ENCODE measurements around the gene UTS2R. TPM values are rescaled to one million over a fixed set of nuclear protein-coding genes. Genes with fewer than 3 reads are reported as not detected.

Gene UTS2R
- total RNA-seq, 2 experiments from 2014 or later: not detected

DNA sequence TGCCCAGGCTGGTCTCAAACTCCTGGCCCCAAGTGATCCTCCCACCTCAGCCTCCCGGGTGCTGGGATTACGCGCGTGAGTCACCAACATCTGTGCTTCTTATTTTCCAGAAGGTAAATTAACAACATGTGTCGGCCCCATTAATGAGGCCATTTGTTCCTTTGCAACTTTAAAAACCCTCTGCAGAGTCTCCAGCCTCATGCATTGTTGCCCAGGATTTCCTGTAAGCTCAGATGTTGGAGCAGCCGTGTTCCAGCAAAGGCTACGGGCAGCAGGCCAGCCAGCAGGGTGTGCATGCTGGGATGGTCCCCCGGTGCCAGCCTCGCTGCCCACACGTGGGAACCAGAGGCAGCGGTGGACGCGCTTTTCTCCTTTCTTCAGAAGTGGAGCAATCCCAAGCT is 27.5 kb downstream of the UTS2R start:
- no peak for ATAC-seq
- Mint-ChIP-seq H3K9me3 (no peaks in the 10 kb centered on the region), H3K27ac (no peak overlapping the region), H3K36me3 (ENCODE audit: low read depth) (peaks cover 14% of the 10 kb centered on the region), H3K27me3 (no peaks in the 10 kb centered on the region), H3K4me1 (ENCODE audit: low read depth) (peaks cover 11% of the 10 kb centered on the region), H3K4me3 (no peak overlapping the region)
- no peak for DNase-seq
- intact Hi-C loops (cut with micrococcal nuclease): no loop called here
- POLR2A ChIA-PET: interaction anchor here (0.6 to 1.6 kb wide), 2 partner anchors 16 to 334 kb away, joined by 3 to 4 read pairs; no protein-coding TSS in a partner anchor
- TF ChIP-seq CTCF (IDR thresholded peaks at IDR 0.05): no peak
- CTCF ChIA-PET: interaction anchor here (0.6 to 1.6 kb wide), 4 partner anchors 18 to 47 kb away, joined by 3 to 8 read pairs (median 4); no protein-coding TSS in a partner anchor

- POLR2A ChIA-PET: interaction anchor here (0.7 to 1.6 kb wide), 2 partner anchors 15 to 32 kb away, joined by 3 to 4 read pairs; no protein-coding TSS in a partner anchor
- ATAC-seq: no peak
- no peaks in the 10 kb centered on the region for H3K27me3 Mint-ChIP-seq
Measured at GRCh38 chr17:82399601-82400101, 28.1 kb downstream of the UTS2R start.

DNA sequence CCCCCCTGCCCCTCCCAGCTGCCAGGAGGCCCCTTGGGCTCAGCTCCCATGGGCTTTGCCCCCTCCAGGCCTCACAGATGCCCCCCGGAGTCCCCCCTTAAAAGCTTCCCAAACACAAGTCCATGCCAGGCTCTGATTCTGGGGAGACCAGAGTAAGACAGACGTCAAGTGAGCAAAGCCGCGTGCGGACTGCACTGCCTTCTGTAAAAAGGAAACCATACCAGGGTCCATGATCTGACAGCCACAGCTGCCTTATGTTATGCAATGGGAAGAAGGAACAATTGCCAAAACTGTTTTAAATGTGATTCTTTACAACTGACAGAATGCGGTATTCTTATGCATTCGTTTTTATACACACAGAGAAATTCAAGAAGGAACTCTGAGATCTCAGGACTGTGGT is 28.6 kb downstream of the UTS2R start:
- H3K9me3 Mint-ChIP-seq: no peaks in the 10 kb centered on the region
- H3K27me3 Mint-ChIP-seq: no peaks in the 10 kb centered on the region
- H3K4me3 Mint-ChIP-seq: no peak overlapping the region
- peaks cover 11% of the 10 kb centered on the region for H3K4me1 Mint-ChIP-seq (ENCODE audit: low read depth)
- intact Hi-C loops (cut with micrococcal nuclease): no loop called here
- peaks cover 14% of the 10 kb centered on the region for H3K36me3 Mint-ChIP-seq (ENCODE audit: low read depth)
- CTCF ChIA-PET: interaction anchor here (0.8 to 1.6 kb wide), 4 partner anchors 17 to 48 kb away, joined by 3 to 8 read pairs (median 4); no protein-coding TSS in a partner anchor
- ATAC-seq (no peak), DNase-seq (no peak)
- no peak for TF ChIP-seq CTCF (IDR thresholded peaks at IDR 0.05)
- POLR2A ChIA-PET: interaction anchor here (0.7 to 1.6 kb wide), 2 partner anchors 14 to 32 kb away, joined by 3 to 4 read pairs; no protein-coding TSS in a partner anchor
- no peak overlapping the region for H3K27ac Mint-ChIP-seq

More at GRCh38 chr17:82399601-82400101, 28.1 kb downstream of the UTS2R start:
- Mint-ChIP-seq H3K4me1 (ENCODE audit: low read depth) (peaks cover 11% of the 10 kb centered on the region), H3K27ac (no peak overlapping the region), H3K4me3 (no peak overlapping the region), H3K36me3 (ENCODE audit: low read depth) (peaks cover 14% of the 10 kb centered on the region), H3K9me3 (no peaks in the 10 kb centered on the region)
- DNase-seq: no peak
- TF ChIP-seq CTCF (IDR thresholded peaks at IDR 0.05): no peak
- CTCF ChIA-PET: interaction anchor here (0.6 to 1.6 kb wide), 5 partner anchors 17 to 48 kb away, joined by 3 to 8 read pairs (median 3); no protein-coding TSS in a partner anchor
- intact Hi-C loops (cut with micrococcal nuclease): no loop called here

GRCh38 chr17:82400830-82401229 is 29.3 kb downstream of the UTS2R start:
- TF ChIP-seq CTCF (IDR thresholded peaks at IDR 0.05): no peak
- intact Hi-C loops (cut with micrococcal nuclease): no loop called here
- ChIA-PET POLR2A (interaction anchor here (1.6 kb wide), 1 partner anchor 14 kb away, joined by 4 read pairs; no protein-coding TSS in a partner anchor), CTCF (interaction anchor here (0.9 to 1.2 kb wide), 2 partner anchors 45 to 50 kb away, joined by 3 read pairs; no protein-coding TSS in a partner anchor)
- H3K27me3 Mint-ChIP-seq: no peaks in the 10 kb centered on the region
- peaks cover 11% of the 10 kb centered on the region for H3K4me1 Mint-ChIP-seq (ENCODE audit: low read depth)
- peak overlapping the region; percentile 60 for H3K4me3 Mint-ChIP-seq
- H3K36me3 Mint-ChIP-seq (ENCODE audit: low read depth): peaks cover 14% of the 10 kb centered on the region
- ATAC-seq (peak; percentile 88), DNase-seq (peak; percentile 73)
- no peaks in the 10 kb centered on the region for H3K9me3 Mint-ChIP-seq
- peak overlapping the region; percentile 64 for H3K27ac Mint-ChIP-seq

DNA sequence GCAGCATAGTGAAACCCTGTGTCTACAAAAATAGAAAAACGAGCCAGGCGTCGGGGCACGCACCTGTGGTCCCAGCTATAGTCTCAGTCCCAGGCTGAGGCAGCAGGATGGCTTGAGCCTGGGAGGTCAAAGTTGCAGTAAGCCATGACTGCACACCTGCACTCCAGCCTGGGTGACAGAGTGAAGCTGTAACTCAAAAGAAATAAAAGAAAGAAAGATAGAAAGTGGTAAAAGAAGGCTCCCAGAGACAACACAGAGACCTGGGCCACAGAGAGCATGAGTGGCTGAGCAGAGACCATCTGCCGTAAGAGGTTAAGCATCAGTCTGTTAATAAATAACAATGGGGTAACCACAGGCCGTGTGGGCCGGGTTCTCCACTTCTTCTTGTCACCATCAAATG is 31.3 kb downstream of the UTS2R start:
- CTCF ChIA-PET: interaction anchor here (1.1 kb wide), 1 partner anchor 82 kb away, joined by 3 read pairs; no protein-coding TSS in a partner anchor
- H3K36me3 Mint-ChIP-seq (ENCODE audit: low read depth): peaks cover 18% of the 10 kb centered on the region
- intact Hi-C loops (cut with micrococcal nuclease): no loop called here
- no peaks in the 10 kb centered on the region for H3K9me3 Mint-ChIP-seq
- no peak overlapping the region for H3K4me3 Mint-ChIP-seq
- H3K27ac Mint-ChIP-seq: no peak overlapping the region
- peaks cover 18% of the 10 kb centered on the region for H3K4me1 Mint-ChIP-seq (ENCODE audit: low read depth)
- no peak for ATAC-seq
- DNase-seq: no peak
- no peak for TF ChIP-seq CTCF (IDR thresholded peaks at IDR 0.05)
- POLR2A ChIA-PET: interaction anchor here (0.6 kb wide), 1 partner anchor 190 kb away, joined by 3 read pairs; no protein-coding TSS in a partner anchor
- H3K27me3 Mint-ChIP-seq: no peaks in the 10 kb centered on the region

All from activated CD8-positive, alpha-beta T cell treated with anti-CD3 and anti-CD28 coated beads for 36 hours (primary cell).